ENCODE measurements around the gene ARPP19. TPM values are rescaled to one million over a fixed set of nuclear protein-coding genes. Genes with fewer than 3 reads are reported as not detected.

Gene ARPP19
- total and polyA plus RNA-seq, 4 donors, result 35.0 to 139 (median 68.8) TPM

- ATAC-seq (ENCODE audit: insufficient read depth, low FRiP score), result no peak
- H3K9ac ChIP-seq (ENCODE audit: insufficient read depth in 1 of 2, low read length in 2 of 2), result no peak overlapping the region
- TF ChIP-seq, protein P1, sequence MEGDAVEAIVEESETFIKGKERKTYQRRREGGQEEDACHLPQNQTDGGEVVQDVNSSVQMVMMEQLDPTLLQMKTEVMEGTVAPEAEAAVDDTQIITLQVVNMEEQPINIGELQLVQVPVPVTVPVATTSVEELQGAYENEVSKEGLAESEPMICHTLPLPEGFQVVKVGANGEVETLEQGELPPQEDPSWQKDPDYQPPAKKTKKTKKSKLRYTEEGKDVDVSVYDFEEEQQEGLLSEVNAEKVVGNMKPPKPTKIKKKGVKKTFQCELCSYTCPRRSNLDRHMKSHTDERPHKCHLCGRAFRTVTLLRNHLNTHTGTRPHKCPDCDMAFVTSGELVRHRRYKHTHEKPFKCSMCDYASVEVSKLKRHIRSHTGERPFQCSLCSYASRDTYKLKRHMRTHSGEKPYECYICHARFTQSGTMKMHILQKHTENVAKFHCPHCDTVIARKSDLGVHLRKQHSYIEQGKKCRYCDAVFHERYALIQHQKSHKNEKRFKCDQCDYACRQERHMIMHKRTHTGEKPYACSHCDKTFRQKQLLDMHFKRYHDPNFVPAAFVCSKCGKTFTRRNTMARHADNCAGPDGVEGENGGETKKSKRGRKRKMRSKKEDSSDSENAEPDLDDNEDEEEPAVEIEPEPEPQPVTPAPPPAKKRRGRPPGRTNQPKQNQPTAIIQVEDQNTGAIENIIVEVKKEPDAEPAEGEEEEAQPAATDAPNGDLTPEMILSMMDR (IDR thresholded peaks at IDR 0.05; ENCODE audit: control extremely low read depth, extremely low read depth), result no peak
- peaks cover 0 to 13% (median 5%) of the 10 kb centered on the region in 4 donors for H3K36me3 ChIP-seq (ENCODE audit: control insufficient read depth in 4 of 4, insufficient read depth in 4 of 4, low read length in 4 of 4)
- no peaks in the 10 kb centered on the region for H3K27me3 ChIP-seq (ENCODE audit: control insufficient read depth in 3 of 3, insufficient read depth in 3 of 3, low read length in 2 of 3)
- H3K27ac ChIP-seq (ENCODE audit: low read depth in 1 of 2, low read length in 1 of 2), result no peak overlapping the region
- H3K4me1 ChIP-seq (ENCODE audit: control insufficient read depth in 5 of 5, insufficient read depth in 5 of 5, low read length in 5 of 5), result peaks cover 0 to 12% (median 0%) of the 10 kb centered on the region in 5 donors
- no peaks in the 10 kb centered on the region for H3K9me3 ChIP-seq (ENCODE audit: control insufficient read depth in 4 of 4, insufficient read depth in 3 of 4, low read length in 3 of 4)
- no peak overlapping the region for H3K4me3 ChIP-seq
- DNase-seq, result no peak
Measured at GRCh38 chr15:52557274-52557641, 11.6 kb downstream of the ARPP19 start.

DNA sequence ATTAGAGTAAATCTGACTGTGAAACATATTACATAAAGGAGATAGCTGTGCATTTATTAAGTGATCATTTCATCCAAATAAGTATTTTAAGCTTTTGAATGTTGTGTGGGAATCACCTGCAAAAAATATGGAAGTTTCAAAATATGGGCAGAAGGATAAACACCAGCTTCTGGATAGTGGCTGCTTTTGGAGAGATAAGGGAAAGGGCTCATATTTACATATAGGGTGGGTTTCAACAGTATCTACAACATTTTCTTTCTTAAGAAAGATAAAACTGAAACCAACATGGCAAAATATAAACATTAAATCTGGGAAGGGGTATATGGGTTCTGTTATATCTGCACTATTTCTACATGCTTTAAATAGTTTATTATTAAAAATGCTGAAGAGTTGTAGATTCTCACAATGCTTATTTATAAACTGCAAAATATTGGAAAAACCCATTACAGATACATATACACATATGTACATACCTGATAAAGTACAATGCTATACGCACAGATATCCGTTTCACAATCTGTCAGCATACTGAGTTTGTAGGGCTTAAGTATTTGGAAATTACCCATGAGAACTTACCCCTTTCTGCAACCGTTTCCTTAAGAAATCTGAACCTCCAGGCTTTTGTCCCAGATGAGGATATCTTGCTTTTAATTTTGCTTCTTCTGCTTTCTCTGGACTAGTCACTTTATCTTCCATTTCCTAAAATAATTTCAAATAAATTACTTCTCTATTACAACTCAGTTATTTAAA, 12.1 kb downstream of the ARPP19 start:
- H3K27me3 ChIP-seq (ENCODE audit: control insufficient read depth in 3 of 3, insufficient read depth in 3 of 3, low read length in 2 of 3), result no peaks in the 10 kb centered on the region
- DNase-seq (no peak), ATAC-seq (ENCODE audit: insufficient read depth, low FRiP score) (no peak)
- H3K9me3 ChIP-seq (ENCODE audit: control insufficient read depth in 4 of 4, insufficient read depth in 3 of 4, low read length in 3 of 4), result no peaks in the 10 kb centered on the region
- H3K27ac ChIP-seq (ENCODE audit: low read depth in 1 of 2, low read length in 1 of 2), result no peak overlapping the region
- no peak overlapping the region for H3K9ac ChIP-seq (ENCODE audit: insufficient read depth in 1 of 2, low read length in 2 of 2)
- H3K36me3 ChIP-seq (ENCODE audit: control insufficient read depth in 4 of 4, insufficient read depth in 4 of 4, low read length in 4 of 4), result peaks cover 4 to 17% (median 6%) of the 10 kb centered on the region in 4 donors
- no peak overlapping the region for H3K4me3 ChIP-seq
- H3K4me1 ChIP-seq (ENCODE audit: control insufficient read depth in 5 of 5, insufficient read depth in 5 of 5, low read length in 5 of 5), result peaks cover 0 to 12% (median 0%) of the 10 kb centered on the region in 5 donors
- WGBS, 2 donors, result 22 to 57% methylated on average over 3 of the region's 3 CpGs
- TF ChIP-seq, protein P1 (IDR thresholded peaks at IDR 0.05; ENCODE audit: control extremely low read depth, extremely low read depth), result no peak

- ATAC-seq (ENCODE audit: insufficient read depth, low FRiP score) (no peak), DNase-seq (no peak)
- H3K27ac ChIP-seq (ENCODE audit: low read depth in 1 of 2, low read length in 1 of 2), result no peak overlapping the region
- peaks cover 0 to 2% (median 0%) of the 10 kb centered on the region in 5 donors for H3K4me1 ChIP-seq (ENCODE audit: control insufficient read depth in 5 of 5, insufficient read depth in 5 of 5, low read length in 5 of 5)
- WGBS, 2 donors, result 48 to 78% methylated on average over 2 of the region's 2 CpGs
- no peak overlapping the region for H3K4me3 ChIP-seq
- H3K9me3 ChIP-seq (ENCODE audit: control insufficient read depth in 4 of 4, insufficient read depth in 3 of 4, low read length in 3 of 4), result no peaks in the 10 kb centered on the region
- H3K9ac ChIP-seq (ENCODE audit: insufficient read depth in 1 of 2, low read length in 2 of 2), result no peak overlapping the region
- TF ChIP-seq, protein P1 (IDR thresholded peaks at IDR 0.05; ENCODE audit: control extremely low read depth, extremely low read depth), result no peak
- no peaks in the 10 kb centered on the region for H3K27me3 ChIP-seq (ENCODE audit: control insufficient read depth in 3 of 3, insufficient read depth in 3 of 3, low read length in 2 of 3)
- H3K36me3 ChIP-seq (ENCODE audit: control insufficient read depth in 4 of 4, insufficient read depth in 4 of 4, low read length in 4 of 4), result peaks cover 10 to 23% (median 13%) of the 10 kb centered on the region in 4 donors
Measured at GRCh38 chr15:52552303-52552702, 16.5 kb downstream of the ARPP19 start.

Data from lung (tissue), 12 donors.